Calu3 (cell line): ENCODE results near the gene MPP4. TPM values are rescaled to one million over a fixed set of nuclear protein-coding genes. Genes with fewer than 3 reads are reported as not detected.

Experiments
- BruUV-seq: library from RNA; stranded (reverse); fragments of 400-500 nt; replicated peaks from 2 replicates; lab custom pipeline; 2021; lab: Mats Ljungman, UMichigan
- CTCF ChIA-PET: fragments of 300-600 bp; sonication (Branson Sonifier 250); formaldehyde crosslinking; loops from one replicate; lab custom pipeline; 2022; ENCODE audit warnings: antibody characterized with exemption; lab: Charles Lee
- DNase-seq: peaks from one replicate; pipeline ENCODE4 v3.0.0; 2022
- H3K27ac Mint-ChIP-seq: one replicate; pipeline ENCODE4 v1.8.0; 2022; ENCODE audit warnings: mixed read lengths; ENCODE audit not compliant: unreplicated experiment
- H3K27me3 Mint-ChIP-seq: one replicate; pipeline ENCODE4 v1.8.0; 2022; ENCODE audit warnings: mixed read lengths; ENCODE audit not compliant: unreplicated experiment
- H3K36me3 Mint-ChIP-seq: one replicate; pipeline ENCODE4 v1.8.0; 2022; ENCODE audit warnings: mild to moderate bottlenecking, moderate library complexity, mixed read lengths; ENCODE audit not compliant: insufficient read depth, unreplicated experiment
- H3K4me1 Mint-ChIP-seq: one replicate; pipeline ENCODE4 v1.8.0; 2022; ENCODE audit warnings: mild to moderate bottlenecking, low read depth, mixed read lengths; ENCODE audit not compliant: unreplicated experiment
- H3K4me3 Mint-ChIP-seq: one replicate; pipeline ENCODE4 v1.8.0; 2022; ENCODE audit warnings: mild to moderate bottlenecking, low read depth, moderate library complexity, mixed read lengths; ENCODE audit not compliant: unreplicated experiment
- H3K9me3 Mint-ChIP-seq: one replicate; pipeline ENCODE4 v1.8.0; 2022; ENCODE audit warnings: low read depth, mixed read lengths; ENCODE audit not compliant: unreplicated experiment
- CTCF ChIP-seq: fragments of 200-600 bp; IDR thresholded peaks from one replicate; pipeline ENCODE4 v1.8.0; 2022; ENCODE audit warnings: antibody characterized with exemption; ENCODE audit not compliant: unreplicated experiment
- intact Hi-C: fragments of 100-400 bp; cut with micrococcal nuclease; formaldehyde crosslinking; loops from one replicate; pipeline ENCODE4 v1.10.0; 2022; ENCODE audit not compliant: unreplicated experiment
- total RNA-seq: library from RNA; stranded (reverse); gene quantifications from 2 replicates; pipeline ENCODE4 v1.2.3, GENCODE V29; 2022

MPP4 gene
- total RNA-seq, 1 experiment from 2014 or later: not detected

- intact Hi-C loops: no loop called here
- no peak overlapping the region for H3K27ac Mint-ChIP-seq
- CTCF ChIA-PET: interaction anchor here (0.7 kb wide), 1 partner anchor 87 kb away, joined by 3 read pairs; no protein-coding TSS in a partner anchor
- no peak overlapping the region for H3K4me3 Mint-ChIP-seq
- no peak for TF ChIP-seq CTCF
- DNase-seq: no peak
- H3K4me1 Mint-ChIP-seq: no peaks in the 10 kb centered on the region
- no peaks in the 10 kb centered on the region for H3K27me3 Mint-ChIP-seq
- H3K36me3 Mint-ChIP-seq: peaks cover 4% of the 10 kb centered on the region
- no peaks in the 10 kb centered on the region for H3K9me3 Mint-ChIP-seq
- BruUV-seq: no TSS peak
Measured at GRCh38 chr2:201709747-201710146, 11.3 kb upstream of the MPP4 start.

GRCh38 chr2:201709049-201709448 is 10.6 kb upstream of the MPP4 start:
- CTCF ChIA-PET: no interaction called here
- H3K4me1 Mint-ChIP-seq: no peaks in the 10 kb centered on the region
- no peaks in the 10 kb centered on the region for H3K36me3 Mint-ChIP-seq
- intact Hi-C loops: no loop called here
- H3K27me3 Mint-ChIP-seq: no peaks in the 10 kb centered on the region
- no TSS peak for BruUV-seq
- no peaks in the 10 kb centered on the region for H3K9me3 Mint-ChIP-seq
- H3K27ac Mint-ChIP-seq: no peak overlapping the region
- TF ChIP-seq CTCF: no peak
- H3K4me3 Mint-ChIP-seq: no peak overlapping the region
- DNase-seq: no peak

- Mint-ChIP-seq H3K9me3 (no peaks in the 10 kb centered on the region), H3K36me3 (no peaks in the 10 kb centered on the region), H3K4me3 (no peak overlapping the region), H3K27ac (no peak overlapping the region), H3K4me1 (no peaks in the 10 kb centered on the region), H3K27me3 (no peaks in the 10 kb centered on the region)
- CTCF ChIA-PET: no interaction called here
- TF ChIP-seq CTCF: no peak
- intact Hi-C loops: no loop called here
- DNase-seq: no peak
- no TSS peak for BruUV-seq
Measured at GRCh38 chr2:201707753-201708152, 9.3 kb upstream of the MPP4 start.

- Mint-ChIP-seq H3K9me3 (no peaks in the 10 kb centered on the region), H3K27ac (no peak overlapping the region), H3K4me1 (no peaks in the 10 kb centered on the region), H3K27me3 (no peaks in the 10 kb centered on the region), H3K36me3 (no peaks in the 10 kb centered on the region), H3K4me3 (no peak overlapping the region)
- TF ChIP-seq CTCF: no peak
- no peak for DNase-seq
- no TSS peak for BruUV-seq
- CTCF ChIA-PET: no interaction called here
- intact Hi-C loops: no loop called here
Measured at GRCh38 chr2:201707142-201707541, 8.7 kb upstream of the MPP4 start.

GRCh38 chr2:201704536-201704935 is 6.1 kb upstream of the MPP4 start:
- H3K4me1 Mint-ChIP-seq: no peaks in the 10 kb centered on the region
- no peak for TF ChIP-seq CTCF
- H3K27ac Mint-ChIP-seq: no peak overlapping the region

More at GRCh38 chr2:201704536-201704935, 6.1 kb upstream of the MPP4 start:
- intact Hi-C loops: no loop called here
- Mint-ChIP-seq H3K9me3 (no peaks in the 10 kb centered on the region), H3K4me3 (no peak overlapping the region), H3K27me3 (no peaks in the 10 kb centered on the region), H3K36me3 (no peaks in the 10 kb centered on the region)
- no peak for DNase-seq
- BruUV-seq: no TSS peak
- CTCF ChIA-PET: no interaction called here
